Measurements from ENCODE around the gene TGFBR2. TPM values are rescaled to one million over a fixed set of nuclear protein-coding genes. Genes with fewer than 3 reads are reported as not detected.
A peak's percentile ranks its signal among the peaks of the same experiment; 100 is the strongest.

Gene TGFBR2
- total RNA-seq, 1 donor from 2014 or later = 39.9 TPM

DNA sequence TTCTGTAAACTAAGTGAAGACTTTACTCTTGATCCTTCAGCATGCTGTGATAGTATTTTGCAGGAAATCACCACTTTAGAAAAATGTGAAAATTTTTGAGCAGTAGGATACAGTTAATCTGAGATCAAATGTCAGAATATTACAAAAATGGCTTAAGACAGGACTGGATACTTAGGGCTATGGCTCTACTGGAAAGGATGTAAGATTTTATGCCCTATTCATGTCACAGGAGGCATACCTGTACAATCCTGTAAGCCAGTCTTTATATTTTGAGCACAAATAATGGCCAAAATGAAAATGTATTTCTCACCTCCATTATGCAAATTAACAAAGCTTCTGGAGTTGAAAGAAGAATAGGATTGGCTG lies 8.6 kb upstream of the TGFBR2 start:
- peaks cover 10% of the 10 kb centered on the region for H3K4me1 Mint-ChIP-seq (ENCODE audit: low read depth, unreplicated experiment)
- Histone ChIP-seq H4K20me1 (ENCODE audit: insufficient read depth, low read length) (no peaks in the 10 kb centered on the region), H3K27ac (ENCODE audit: low read depth, low read length) (no peak overlapping the region), H3K4me2 (ENCODE audit: low read length) (peak overlapping the region; percentile 41), H2AFZ (ENCODE audit: low read depth, low read length) (no peak overlapping the region), H3K36me3 (ENCODE audit: insufficient read depth, low read length) (no peaks in the 10 kb centered on the region), H3K9me3 (ENCODE audit: insufficient read depth, low read depth, low read length) (no peaks in the 10 kb centered on the region), H3K4me1 (ENCODE audit: insufficient read depth, low read length) (peaks cover 12% of the 10 kb centered on the region), H3K4me3 (ENCODE audit: insufficient read depth, low read depth, low read length) (no peak overlapping the region), H3K9ac (ENCODE audit: low read length) (no peak overlapping the region), H3K27me3 (ENCODE audit: insufficient read depth, low read length) (no peaks in the 10 kb centered on the region), H3K79me2 (ENCODE audit: insufficient read depth, low read length) (no peaks in the 10 kb centered on the region)
- H3K27me3 Mint-ChIP-seq (ENCODE audit: low read depth, unreplicated experiment) = no peaks in the 10 kb centered on the region
- H3K27ac Mint-ChIP-seq (ENCODE audit: unreplicated experiment) = peak overlapping the region; percentile 90
- DNase-seq (ENCODE audit: low read depth) = no peak
- no peaks in the 10 kb centered on the region for H3K9me3 Mint-ChIP-seq (ENCODE audit: unreplicated experiment)
- FAIRE-seq = peak; percentile 39
- TF ChIP-seq, protein P1, sequence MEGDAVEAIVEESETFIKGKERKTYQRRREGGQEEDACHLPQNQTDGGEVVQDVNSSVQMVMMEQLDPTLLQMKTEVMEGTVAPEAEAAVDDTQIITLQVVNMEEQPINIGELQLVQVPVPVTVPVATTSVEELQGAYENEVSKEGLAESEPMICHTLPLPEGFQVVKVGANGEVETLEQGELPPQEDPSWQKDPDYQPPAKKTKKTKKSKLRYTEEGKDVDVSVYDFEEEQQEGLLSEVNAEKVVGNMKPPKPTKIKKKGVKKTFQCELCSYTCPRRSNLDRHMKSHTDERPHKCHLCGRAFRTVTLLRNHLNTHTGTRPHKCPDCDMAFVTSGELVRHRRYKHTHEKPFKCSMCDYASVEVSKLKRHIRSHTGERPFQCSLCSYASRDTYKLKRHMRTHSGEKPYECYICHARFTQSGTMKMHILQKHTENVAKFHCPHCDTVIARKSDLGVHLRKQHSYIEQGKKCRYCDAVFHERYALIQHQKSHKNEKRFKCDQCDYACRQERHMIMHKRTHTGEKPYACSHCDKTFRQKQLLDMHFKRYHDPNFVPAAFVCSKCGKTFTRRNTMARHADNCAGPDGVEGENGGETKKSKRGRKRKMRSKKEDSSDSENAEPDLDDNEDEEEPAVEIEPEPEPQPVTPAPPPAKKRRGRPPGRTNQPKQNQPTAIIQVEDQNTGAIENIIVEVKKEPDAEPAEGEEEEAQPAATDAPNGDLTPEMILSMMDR (IDR thresholded peaks at IDR 0.05; ENCODE audit: insufficient read depth, low read depth, low read length) = no peak
- no peak for TF ChIP-seq EZH2 (IDR thresholded peaks at IDR 0.05; ENCODE audit: insufficient read depth, low read length)
- no peak overlapping the region for H3K4me3 Mint-ChIP-seq (ENCODE audit: unreplicated experiment)
- H3K36me3 Mint-ChIP-seq (ENCODE audit: low read depth, unreplicated experiment) = peaks cover 1% of the 10 kb centered on the region

- H3K4me1 ChIP-seq (ENCODE audit: insufficient read depth, low read length) = peaks cover 12% of the 10 kb centered on the region
- no peak overlapping the region for H3K4me2 ChIP-seq (ENCODE audit: low read length)
- H3K4me3 Mint-ChIP-seq (ENCODE audit: unreplicated experiment) = no peak overlapping the region
- no peak overlapping the region for H3K27ac ChIP-seq (ENCODE audit: low read depth, low read length)
- no peak overlapping the region for H3K4me3 ChIP-seq (ENCODE audit: insufficient read depth, low read depth, low read length)
- H3K4me1 Mint-ChIP-seq (ENCODE audit: low read depth, unreplicated experiment) = peaks cover 10% of the 10 kb centered on the region
- no peaks in the 10 kb centered on the region for H3K36me3 ChIP-seq (ENCODE audit: insufficient read depth, low read length)
- H3K9ac ChIP-seq (ENCODE audit: low read length) = no peak overlapping the region
- H3K9me3 Mint-ChIP-seq (ENCODE audit: unreplicated experiment) = no peaks in the 10 kb centered on the region
- TF ChIP-seq, protein P1 (IDR thresholded peaks at IDR 0.05; ENCODE audit: insufficient read depth, low read depth, low read length) = no peak
- TF ChIP-seq EZH2 (IDR thresholded peaks at IDR 0.05; ENCODE audit: insufficient read depth, low read length) = no peak
- H2AFZ ChIP-seq (ENCODE audit: low read depth, low read length) = no peak overlapping the region
- no peak for DNase-seq (ENCODE audit: low read depth)
- no peaks in the 10 kb centered on the region for H4K20me1 ChIP-seq (ENCODE audit: insufficient read depth, low read length)
- no peaks in the 10 kb centered on the region for H3K27me3 Mint-ChIP-seq (ENCODE audit: low read depth, unreplicated experiment)
- peaks cover 1% of the 10 kb centered on the region for H3K36me3 Mint-ChIP-seq (ENCODE audit: low read depth, unreplicated experiment)
- no peak overlapping the region for H3K27ac Mint-ChIP-seq (ENCODE audit: unreplicated experiment)
- no peak for FAIRE-seq
- no peaks in the 10 kb centered on the region for H3K79me2 ChIP-seq (ENCODE audit: insufficient read depth, low read length)
- no peaks in the 10 kb centered on the region for H3K27me3 ChIP-seq (ENCODE audit: insufficient read depth, low read length)
- no peaks in the 10 kb centered on the region for H3K9me3 ChIP-seq (ENCODE audit: insufficient read depth, low read depth, low read length)
Observed at GRCh38 chr3:30598668-30599545, 7.5 kb upstream of the TGFBR2 start.

GRCh38 chr3:30600572-30600971 lies 5.8 kb upstream of the TGFBR2 start:
- H3K4me1 Mint-ChIP-seq (ENCODE audit: low read depth, unreplicated experiment) = peaks cover 21% of the 10 kb centered on the region
- FAIRE-seq = no peak
- Histone ChIP-seq H3K4me1 (ENCODE audit: insufficient read depth, low read length) (peaks cover 12% of the 10 kb centered on the region), H3K27ac (ENCODE audit: low read depth, low read length) (no peak overlapping the region), H4K20me1 (ENCODE audit: insufficient read depth, low read length) (no peaks in the 10 kb centered on the region), H3K4me2 (ENCODE audit: low read length) (no peak overlapping the region), H3K4me3 (ENCODE audit: insufficient read depth, low read depth, low read length) (no peak overlapping the region), H3K9me3 (ENCODE audit: insufficient read depth, low read depth, low read length) (no peaks in the 10 kb centered on the region), H3K27me3 (ENCODE audit: insufficient read depth, low read length) (no peaks in the 10 kb centered on the region), H3K36me3 (ENCODE audit: insufficient read depth, low read length) (no peaks in the 10 kb centered on the region), H3K9ac (ENCODE audit: low read length) (no peak overlapping the region), H2AFZ (ENCODE audit: low read depth, low read length) (no peak overlapping the region), H3K79me2 (ENCODE audit: insufficient read depth, low read length) (no peaks in the 10 kb centered on the region)
- H3K36me3 Mint-ChIP-seq (ENCODE audit: low read depth, unreplicated experiment) = peaks cover 1% of the 10 kb centered on the region
- H3K4me3 Mint-ChIP-seq (ENCODE audit: unreplicated experiment) = no peak overlapping the region
- H3K27me3 Mint-ChIP-seq (ENCODE audit: low read depth, unreplicated experiment) = no peaks in the 10 kb centered on the region
- no peaks in the 10 kb centered on the region for H3K9me3 Mint-ChIP-seq (ENCODE audit: unreplicated experiment)
- no peak for TF ChIP-seq EZH2 (IDR thresholded peaks at IDR 0.05; ENCODE audit: insufficient read depth, low read length)
- TF ChIP-seq, protein P1 (IDR thresholded peaks at IDR 0.05; ENCODE audit: insufficient read depth, low read depth, low read length) = no peak
- no peak for DNase-seq (ENCODE audit: low read depth)
- no peak overlapping the region for H3K27ac Mint-ChIP-seq (ENCODE audit: unreplicated experiment)
